HUDEP-2 (cell line): ENCODE data around the gene BACE1.
A peak's percentile ranks its signal among the peaks of the same experiment; 100 is the strongest.
"Not testable (repeated sequence)": the region's sequence is repeated elsewhere in the genome, so short reads cannot be mapped to it uniquely, and the experiment has no call there.

Experiments
- DNase-seq, 76 experiments: peaks; one replicate each; lab custom pipeline; 2025; ENCODE audit not compliant: unreplicated experiment in 76 of 76; lab: John Stamatoyannopoulos, UW

Gene BACE1

DNA sequence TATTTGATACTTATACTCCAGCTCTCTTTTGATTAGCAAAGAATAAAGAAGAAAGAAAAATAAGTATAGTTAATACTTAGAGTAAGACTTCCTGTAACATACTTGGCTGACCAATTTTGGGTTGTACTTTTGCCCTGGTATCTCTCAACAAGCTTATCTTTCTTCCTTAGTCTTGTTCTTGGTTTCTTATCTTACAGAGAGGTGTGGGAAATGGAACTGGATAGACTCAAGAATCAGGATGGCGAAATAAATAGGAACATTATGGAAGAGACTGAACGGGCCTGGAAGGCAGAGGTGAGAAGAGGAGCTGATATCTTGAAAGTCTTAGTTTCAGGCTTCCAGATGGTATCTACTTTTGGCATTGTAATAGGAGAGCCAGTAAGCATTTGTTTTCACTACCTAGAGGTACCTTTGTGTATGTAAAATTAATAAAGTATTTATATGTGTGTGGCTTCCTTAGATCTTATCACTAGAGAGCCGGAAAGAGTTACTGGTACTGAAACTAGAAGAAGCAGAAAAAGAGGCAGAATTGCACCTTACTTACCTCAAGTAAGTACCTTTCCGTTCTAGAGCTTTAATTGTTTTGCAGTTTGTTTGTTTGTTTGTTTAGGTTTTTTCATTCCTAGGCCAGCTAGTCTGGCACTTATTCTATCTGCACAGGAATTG, 36.2 kb downstream of the BACE1 start:
- DNase-seq, result no peak

DNA sequence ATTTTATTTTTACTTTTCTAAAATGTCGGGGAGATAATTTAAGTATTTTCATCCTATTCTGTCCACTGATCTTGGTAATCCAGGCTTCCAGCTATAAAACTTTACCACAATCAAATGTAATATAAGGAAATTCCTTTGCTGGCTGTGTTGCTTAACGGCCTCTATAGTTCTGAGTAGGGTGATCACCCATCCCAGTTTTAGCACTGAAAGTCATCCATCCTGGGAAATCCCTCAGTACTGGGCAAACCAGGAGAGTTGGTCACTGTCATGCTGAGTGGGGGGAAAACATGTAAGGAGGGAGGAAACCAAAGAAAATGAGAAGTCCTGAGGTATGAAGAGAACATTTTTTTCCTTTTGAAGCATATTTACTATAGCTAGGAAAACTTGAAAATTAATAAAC, 37.7 kb downstream of the BACE1 start:
- DNase-seq, result no peak

DNA sequence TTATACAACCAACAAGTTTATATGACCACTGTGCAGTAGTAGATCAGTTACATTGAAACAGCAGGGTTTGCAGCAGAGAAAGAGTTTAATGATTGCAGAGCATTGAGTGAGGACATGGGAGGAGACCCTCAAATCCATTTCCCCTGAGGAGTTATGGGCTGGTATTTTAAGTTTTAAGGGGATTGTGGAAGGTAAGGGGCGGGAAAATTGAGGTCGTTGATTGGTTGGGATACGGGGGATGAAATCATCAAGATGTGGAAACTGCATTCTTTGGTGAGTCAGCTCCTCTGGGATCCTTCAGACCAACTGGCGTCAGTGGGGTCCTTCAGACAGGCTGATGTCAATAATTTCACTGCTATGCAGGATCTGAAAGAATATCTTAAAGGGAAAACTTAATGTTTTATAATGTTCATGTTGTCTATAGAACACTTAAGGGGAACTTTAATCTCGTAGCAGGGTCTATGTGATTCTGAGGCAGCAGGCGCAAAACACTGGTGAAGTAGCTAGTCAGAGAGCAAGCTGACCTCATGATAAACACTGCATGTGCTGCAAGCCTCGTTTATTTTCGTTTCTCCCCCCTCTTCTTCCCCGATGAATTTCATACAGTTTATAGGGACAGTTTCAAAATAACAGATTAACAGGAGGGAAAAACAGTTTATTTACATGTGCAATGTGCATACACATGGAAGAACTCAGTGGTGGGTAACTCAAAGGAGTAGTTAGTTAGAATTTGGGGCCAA, 42.3 kb downstream of the BACE1 start:
- DNase-seq, result no peak

GRCh38 chr11:117272175-117272574, 43.9 kb downstream of the BACE1 start:
- DNase-seq, result peak in 1 of 76 experiments; percentile 2

DNA sequence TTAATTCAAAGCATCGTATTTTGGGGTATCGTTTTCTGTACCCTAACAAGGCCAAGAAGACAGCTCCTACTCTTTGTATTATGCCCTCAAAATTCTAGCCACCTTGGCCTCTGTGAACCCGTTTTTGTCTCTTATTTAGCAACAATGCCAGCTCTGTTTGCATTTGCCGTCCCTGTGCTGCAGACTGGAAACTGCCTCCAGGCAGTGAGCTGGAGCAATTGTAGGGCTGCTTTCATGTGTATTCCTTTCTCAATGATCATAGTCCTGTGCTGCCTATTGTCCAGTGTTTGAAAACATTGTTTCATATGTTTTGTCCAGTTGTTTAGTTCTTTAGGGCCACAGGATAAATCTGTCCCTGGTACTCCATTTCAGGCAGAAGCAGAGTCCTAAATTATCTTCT, 44.8 kb downstream of the BACE1 start:
- DNase-seq, result no peak

GRCh38 chr11:117269856-117270255, 46.2 kb downstream of the BACE1 start:
- DNase-seq, result no peak

DNA sequence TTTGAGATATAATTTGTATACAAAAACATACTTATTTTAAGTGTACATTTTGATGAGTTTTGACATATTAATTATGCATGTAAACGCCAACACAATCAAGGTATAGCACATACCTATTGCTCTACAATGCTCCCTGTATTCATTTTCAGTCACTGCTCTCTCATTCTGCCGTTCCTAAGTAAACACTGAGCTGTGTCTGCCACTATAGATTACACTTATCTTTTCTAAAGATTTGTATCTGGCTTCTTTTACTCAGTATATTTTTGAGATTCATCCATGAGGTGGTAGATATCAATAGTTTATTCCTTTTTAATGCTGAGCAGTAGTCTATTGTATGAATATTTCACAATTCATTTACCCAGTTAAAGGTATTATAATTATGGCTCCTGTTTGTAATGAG, 50.3 kb downstream of the BACE1 start:
- DNase-seq, result no peak

DNA sequence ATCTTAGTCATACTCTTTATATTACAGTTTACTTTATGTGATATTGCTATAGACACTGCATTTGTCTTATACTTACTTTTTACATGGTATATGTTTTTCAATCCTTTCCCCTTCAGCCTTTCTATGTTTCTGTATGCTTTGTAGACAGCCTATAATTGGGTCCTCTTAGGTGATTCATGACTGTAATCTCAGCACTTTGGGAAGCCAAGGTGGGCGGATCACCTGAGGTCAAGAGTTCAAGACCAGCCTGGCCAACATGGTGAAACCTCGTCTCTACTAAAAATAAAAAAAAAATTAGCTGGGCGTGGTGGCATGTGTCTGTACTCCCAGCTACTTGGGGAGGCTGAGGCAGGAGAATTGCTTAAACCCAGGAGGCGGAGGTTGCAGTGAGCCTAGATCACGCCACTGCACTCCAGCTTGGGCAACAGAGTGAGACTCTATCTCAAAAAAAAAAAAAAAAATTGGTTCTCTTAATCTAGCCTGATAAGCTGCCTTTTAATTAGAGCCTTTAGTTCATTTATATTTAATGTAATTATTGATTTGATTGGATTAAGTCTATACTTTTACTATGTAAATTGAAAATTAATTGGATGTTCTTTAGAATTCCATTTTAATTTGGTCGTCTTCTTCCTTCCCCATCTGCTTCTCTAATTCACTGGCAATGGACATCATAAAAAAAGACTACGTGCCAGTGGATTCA, 51.3 kb downstream of the BACE1 start:
- not testable (repeated sequence) for DNase-seq

GRCh38 chr11:117259417-117259816, 56.6 kb downstream of the BACE1 start:
- no peak for DNase-seq

GRCh38 chr11:117258576-117258975, 57.5 kb downstream of the BACE1 start:
- no peak for DNase-seq

GRCh38 chr11:117256573-117256972, 59.5 kb downstream of the BACE1 start:
- no peak for DNase-seq

DNA sequence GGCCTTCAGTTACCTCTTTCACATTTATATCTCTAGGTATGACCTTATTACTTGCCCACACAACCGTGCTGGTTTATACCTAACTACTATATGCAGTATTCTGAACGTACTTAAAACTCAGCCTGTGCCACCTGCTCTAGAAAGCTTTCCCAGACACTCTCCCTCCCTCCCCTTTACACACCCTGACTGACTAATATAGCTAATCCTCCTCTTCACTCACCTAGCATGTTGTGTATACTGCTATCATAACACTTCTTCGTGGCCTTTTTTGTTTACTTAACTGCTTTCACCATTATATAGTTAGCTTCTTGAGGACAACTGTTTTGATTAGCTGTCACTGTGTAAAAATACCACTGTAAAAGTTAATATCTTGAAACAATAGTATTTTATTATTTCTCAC, 60.1 kb downstream of the BACE1 start:
- DNase-seq, result no peak

DNA sequence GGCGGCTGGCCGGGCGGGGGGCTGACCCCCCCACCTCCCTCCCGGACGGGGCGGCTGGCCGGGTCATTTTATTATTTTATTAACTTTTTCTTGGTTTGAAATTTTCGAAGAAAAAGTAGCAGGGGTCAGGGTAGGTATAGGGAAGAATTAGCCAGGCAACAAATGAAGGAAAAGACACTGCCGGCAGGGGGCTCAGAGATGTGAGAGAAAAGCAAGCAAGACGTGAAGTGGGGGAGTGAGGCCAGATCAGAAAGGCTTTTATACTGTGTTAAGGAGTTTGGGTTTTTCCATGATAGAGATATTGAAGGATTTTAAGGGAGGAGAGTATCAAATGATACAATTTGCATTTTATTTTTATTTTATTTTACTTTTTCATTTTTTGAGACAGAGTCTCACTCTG, 64.5 kb downstream of the BACE1 start:
- no peak for DNase-seq

- no peak for DNase-seq
Measured at GRCh38 chr11:117249571-117249970, 66.5 kb downstream of the BACE1 start.

DNA sequence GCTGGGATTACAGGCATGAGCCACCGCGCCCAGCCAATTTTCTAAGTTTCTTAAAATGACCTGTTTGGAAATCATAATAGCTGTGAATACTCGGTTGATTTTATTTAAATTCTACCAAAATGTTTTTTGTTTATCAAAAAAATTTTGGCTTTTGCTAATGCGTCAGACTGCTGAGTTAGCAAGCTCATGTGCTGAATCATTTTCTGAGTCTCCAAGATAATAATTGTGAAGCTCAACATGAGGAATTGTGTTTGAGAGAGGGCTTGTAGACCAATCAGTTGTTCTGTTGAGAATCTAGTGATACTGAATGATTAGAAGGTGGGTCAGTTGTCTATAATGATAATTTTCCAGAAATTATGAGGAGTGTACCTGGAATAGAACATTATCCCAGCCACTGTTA, 67.7 kb downstream of the BACE1 start:
- no peak for DNase-seq

DNA sequence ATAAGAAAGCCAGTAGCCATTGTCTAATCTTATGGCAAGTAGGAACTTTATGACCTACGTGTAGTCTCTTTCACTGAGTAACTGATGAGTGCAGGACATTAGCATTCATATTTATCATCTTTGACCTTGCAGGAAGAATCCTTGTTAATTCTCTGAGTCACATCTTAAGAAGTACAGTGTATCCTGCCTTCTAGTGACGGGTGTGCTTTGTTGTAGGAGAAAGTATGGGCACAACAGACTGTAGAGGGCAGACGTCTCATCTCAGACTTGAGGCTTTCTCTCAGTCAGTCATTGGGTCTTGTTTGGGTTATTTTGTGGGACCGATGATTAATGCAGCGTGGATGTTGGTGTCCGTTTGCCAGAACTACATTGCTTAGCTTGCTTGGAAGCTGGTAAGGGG, 76.8 kb downstream of the BACE1 start:
- DNase-seq, result no peak

GRCh38 chr11:117238221-117238620, 77.8 kb downstream of the BACE1 start:
- DNase-seq, result no peak
